UCSD-AML1 (cell line): ENCODE measurements around the gene SNX5.
"Not testable (repeated sequence)": the region's sequence is repeated elsewhere in the genome, so short reads cannot be mapped to it uniquely, and the experiment has no call there.

ENCODE experiments used
- DNase-seq: peaks from one replicate; lab custom pipeline; 2025; ENCODE audit not compliant: unreplicated experiment; lab: John Stamatoyannopoulos, UW

Gene SNX5

GRCh38 chr20:17960927-17961586, 7.5 kb downstream of the SNX5 start:
- no peak for DNase-seq

- not testable (repeated sequence) for DNase-seq
Measured at GRCh38 chr20:17960400-17960885, 8.2 kb downstream of the SNX5 start.

- DNase-seq, result no peak
Measured at GRCh38 chr20:17959257-17959627, 9.4 kb downstream of the SNX5 start.

- DNase-seq, result no peak
Measured at GRCh38 chr20:17958373-17959256, 10.0 kb downstream of the SNX5 start.

GRCh38 chr20:17957505-17958363, 10.9 kb downstream of the SNX5 start:
- no peak for DNase-seq

GRCh38 chr20:17956099-17956685, 12.4 kb downstream of the SNX5 start:
- no peak for DNase-seq

GRCh38 chr20:17955302-17955701, 13.3 kb downstream of the SNX5 start:
- no peak for DNase-seq

- no peak for DNase-seq
Measured at GRCh38 chr20:17953935-17954334, 14.7 kb downstream of the SNX5 start.

GRCh38 chr20:17952692-17953684, 15.6 kb downstream of the SNX5 start:
- no peak for DNase-seq

- DNase-seq, result no peak
Measured at GRCh38 chr20:17951323-17951722, 17.3 kb downstream of the SNX5 start.

GRCh38 chr20:17950670-17951069, 17.9 kb downstream of the SNX5 start:
- no peak for DNase-seq

GRCh38 chr20:17949899-17950298, 18.7 kb downstream of the SNX5 start:
- no peak for DNase-seq

GRCh38 chr20:17948442-17948841, 20.2 kb downstream of the SNX5 start:
- DNase-seq, result no peak

GRCh38 chr20:17947474-17947815, 21.1 kb downstream of the SNX5 start:
- no peak for DNase-seq

- DNase-seq, result no peak
Measured at GRCh38 chr20:17946572-17947473, 21.8 kb downstream of the SNX5 start.

- no peak for DNase-seq
Measured at GRCh38 chr20:17946040-17946439, 22.6 kb downstream of the SNX5 start.

GRCh38 chr20:17944854-17945474, 23.6 kb downstream of the SNX5 start:
- no peak for DNase-seq

GRCh38 chr20:17943343-17943742, 25.3 kb downstream of the SNX5 start:
- no peak for DNase-seq
